22Rv1 (cell line): Measurements from ENCODE around the gene NCOA3.

Source experiments
- CTCF ChIP-seq: fragments of 450-650 bp; IDR thresholded peaks from 2 replicates; pipeline ENCODE4 v1.5.1; 2017; ENCODE audit warnings: mild to moderate bottlenecking
- ZFX ChIP-seq: fragments of 450-650 bp; IDR thresholded peaks from 2 replicates; pipeline ENCODE4 v1.6.1; 2017; ENCODE audit warnings: antibody characterized with exemption, borderline replicate concordance

GRCh38 chr20:47605673-47606413 lies 104.2 kb downstream of the NCOA3 start:
- TF ChIP-seq CTCF (no peak), ZFX (no peak)
